H9 (cell line): ENCODE measurements around the gene MTX1. TPM values are rescaled to one million over a fixed set of nuclear protein-coding genes. Genes with fewer than 3 reads are reported as not detected.

Experiments used
- DNase-seq: peaks from one replicate; pipeline ENCODE4 v3.0.0-alpha.2; 2017
- H2AFZ ChIP-seq: one replicate; pipeline ENCODE4 v1.6.1; 2013; ENCODE audit warnings: mild to moderate bottlenecking, low read length, control low read depth, moderate library complexity
- H2AK5ac ChIP-seq: 2 replicates; pipeline ENCODE4 v1.6.1; 2013; ENCODE audit warnings: low read length, control low read depth, mixed read lengths; ENCODE audit not compliant: insufficient read length
- H2BK120ac ChIP-seq: one replicate; pipeline ENCODE4 v1.6.1; 2013; ENCODE audit warnings: low read depth, mild to moderate bottlenecking, low read length, control low read depth, inconsistent platforms; ENCODE audit not compliant: poor library complexity, severe bottlenecking
- H2BK12ac ChIP-seq: 2 replicates; pipeline ENCODE4 v1.6.1; 2013; ENCODE audit warnings: low read length, control low read depth, mixed read lengths, low read depth; ENCODE audit not compliant: insufficient read length
- H2BK15ac ChIP-seq: 2 replicates; pipeline ENCODE4 v1.6.1; 2013; ENCODE audit warnings: low read depth, low read length, control low read depth
- H2BK20ac ChIP-seq: one replicate; pipeline ENCODE4 v1.6.1; 2013; ENCODE audit warnings: low read depth, mild to moderate bottlenecking, low read length, control low read depth, inconsistent platforms; ENCODE audit not compliant: poor library complexity, severe bottlenecking
- H2BK5ac ChIP-seq: 2 replicates; pipeline ENCODE4 v1.6.1; 2013; ENCODE audit warnings: low read length, control low read depth, mixed read lengths; ENCODE audit not compliant: insufficient read length
- H3K14ac ChIP-seq: 2 replicates; pipeline ENCODE4 v1.6.1; 2013; ENCODE audit warnings: low read length, control low read depth; ENCODE audit not compliant: insufficient read depth
- H3K18ac ChIP-seq: 2 replicates; pipeline ENCODE4 v1.6.1; 2013; ENCODE audit warnings: low read depth, mild to moderate bottlenecking, mixed read lengths, low read length, control low read depth; ENCODE audit not compliant: insufficient read length
- H3K23ac ChIP-seq: 2 replicates; pipeline ENCODE4 v1.6.1; 2013; ENCODE audit warnings: low read length, control low read depth, mixed read lengths, low read depth; ENCODE audit not compliant: insufficient read length
- H3K23me2 ChIP-seq: 2 replicates; pipeline ENCODE4 v1.6.1; 2013; ENCODE audit warnings: low read depth, mild to moderate bottlenecking, mixed read lengths, low read length, control low read depth; ENCODE audit not compliant: insufficient read length, poor library complexity, severe bottlenecking
- H3K27ac ChIP-seq: 2 replicates; pipeline ENCODE4 v1.5.1; 2013; ENCODE audit warnings: low read length, control low read depth, mixed read lengths, low read depth; ENCODE audit not compliant: insufficient read length
- H3K27me3 ChIP-seq: 2 replicates; pipeline ENCODE4 v1.6.1; 2013; ENCODE audit warnings: low read length, control low read depth, inconsistent platforms; ENCODE audit not compliant: insufficient read depth
- H3K4ac ChIP-seq: 2 replicates; pipeline ENCODE4 v1.6.1; 2013; ENCODE audit warnings: low read depth, mild to moderate bottlenecking, control low read depth, inconsistent platforms, low read length, moderate library complexity
- H3K4me1 ChIP-seq: 2 replicates; pipeline ENCODE4 v1.6.1; 2013; ENCODE audit warnings: low read length, control low read depth, inconsistent platforms; ENCODE audit not compliant: insufficient read depth
- H3K4me2 ChIP-seq: 2 replicates; pipeline ENCODE4 v1.6.1; 2013; ENCODE audit warnings: low read length, control low read depth, mixed read lengths; ENCODE audit not compliant: insufficient read length, insufficient read depth
- H3K56ac ChIP-seq: 2 replicates; pipeline ENCODE4 v1.6.1; 2013; ENCODE audit warnings: low read depth, mild to moderate bottlenecking, mixed read lengths, low read length, control low read depth; ENCODE audit not compliant: insufficient read length
- H3K79me1 ChIP-seq: 2 replicates; pipeline ENCODE4 v1.6.1; 2013; ENCODE audit warnings: low read depth, mild to moderate bottlenecking, moderate library complexity, low read length, control low read depth, inconsistent platforms; ENCODE audit not compliant: insufficient read depth, poor library complexity, severe bottlenecking
- H3K79me2 ChIP-seq: 2 replicates; pipeline ENCODE4 v1.6.1; 2013; ENCODE audit warnings: low read length, control low read depth, inconsistent platforms; ENCODE audit not compliant: insufficient read depth
- H3K9ac ChIP-seq: 2 replicates; pipeline ENCODE4 v1.6.1; 2013; ENCODE audit warnings: low read length, control low read depth, mixed read lengths; ENCODE audit not compliant: insufficient read length; ENCODE audit errors: extremely low read depth
- H3K9me3 ChIP-seq: one replicate; pipeline ENCODE4 v1.6.1; 2013; ENCODE audit warnings: low read depth, low read length, inconsistent platforms; ENCODE audit not compliant: control insufficient read depth
- H3T11ph ChIP-seq: one replicate; pipeline ENCODE4 v1.6.1; 2013; ENCODE audit warnings: mild to moderate bottlenecking, low read length, control low read depth, inconsistent platforms
- H4K20me1 ChIP-seq: one replicate; pipeline ENCODE4 v1.6.1; 2013; ENCODE audit not compliant: control insufficient read depth, insufficient read length, insufficient read depth
- H4K5ac ChIP-seq: 2 replicates; pipeline ENCODE4 v1.6.1; 2013; ENCODE audit warnings: low read depth, mild to moderate bottlenecking, mixed read lengths, low read length, control low read depth; ENCODE audit not compliant: insufficient read length
- H4K8ac ChIP-seq: replicated peaks from 2 replicates; pipeline ENCODE4 v1.6.1; 2013; ENCODE audit warnings: low read length, control low read depth, mixed read lengths, low read depth; ENCODE audit not compliant: insufficient read length
- H4K91ac ChIP-seq: 2 replicates; pipeline ENCODE4 v1.6.1; 2013; ENCODE audit warnings: low read depth, mild to moderate bottlenecking, moderate library complexity, mixed read lengths, low read length, control low read depth; ENCODE audit not compliant: insufficient read length
- H3K27ac Mint-ChIP-seq, 3 experiments: 2 replicates in 2 of 3; 3 replicates in 1 of 3; pipeline ENCODE4 v1.8.0; 2020 to 2021; ENCODE audit warnings: mixed read lengths in 3 of 3, mild to moderate bottlenecking in 1 of 3, moderate library complexity in 1 of 3
- H3K27me3 Mint-ChIP-seq: 2 replicates; pipeline ENCODE4 v1.8.0; 2021; ENCODE audit warnings: low read depth, mild to moderate bottlenecking, moderate library complexity, mixed read lengths
- H3K36me3 Mint-ChIP-seq, 3 experiments: 2 replicates in 2 of 3; 3 replicates in 1 of 3; pipeline ENCODE4 v1.8.0; 2020 to 2021; ENCODE audit warnings: low read depth in 3 of 3, mixed read lengths in 3 of 3; ENCODE audit not compliant: insufficient read depth in 1 of 3
- H3K4me1 Mint-ChIP-seq, 2 experiments: 2 replicates each; pipeline ENCODE4 v1.8.0; 2020; ENCODE audit warnings: mixed read lengths in 2 of 2
- H3K4me3 Mint-ChIP-seq, 2 experiments: 2 replicates in 1 of 2; 3 replicates in 1 of 2; pipeline ENCODE4 v1.8.0; 2020 to 2021; ENCODE audit warnings: mild to moderate bottlenecking in 2 of 2, mixed read lengths in 2 of 2, moderate library complexity in 1 of 2
- H3K9me3 Mint-ChIP-seq, 2 experiments: 2 replicates in 1 of 2; 3 replicates in 1 of 2; pipeline ENCODE4 v1.8.0; 2020; ENCODE audit warnings: mild to moderate bottlenecking in 2 of 2, mixed read lengths in 2 of 2, moderate library complexity in 1 of 2
- WGBS: extraction: QIAGEN DNeasy Blood & Tissue Kit; methylation state at CpG from one replicate; pipeline ENCODE4 v1.1.7; 2013; ENCODE audit warnings: missing lambda C conversion rate, low lambda C conversion rate, mixed read lengths; ENCODE audit not compliant: insufficient read length; ENCODE audit errors: extremely low coverage; 5-methylcytosine and 5-hydroxymethylcytosine counted together
- total RNA-seq: library from RNA; stranded (reverse); gene quantifications from 2 replicates; pipeline ENCODE4 v1.2.1, GENCODE V29; 2021
- TF ChIP-seq, protein P1 (sequence below): fragments of 200-600 bp; sonication (generic); conservative IDR thresholded peaks from 3 replicates; pipeline ENCODE4 v1.8.0; 2021; ENCODE audit warnings: antibody characterized with exemption, mild to moderate bottlenecking

MTX1 gene
- total RNA-seq, 1 experiment from 2014 or later: 45.0 TPM

DNA sequence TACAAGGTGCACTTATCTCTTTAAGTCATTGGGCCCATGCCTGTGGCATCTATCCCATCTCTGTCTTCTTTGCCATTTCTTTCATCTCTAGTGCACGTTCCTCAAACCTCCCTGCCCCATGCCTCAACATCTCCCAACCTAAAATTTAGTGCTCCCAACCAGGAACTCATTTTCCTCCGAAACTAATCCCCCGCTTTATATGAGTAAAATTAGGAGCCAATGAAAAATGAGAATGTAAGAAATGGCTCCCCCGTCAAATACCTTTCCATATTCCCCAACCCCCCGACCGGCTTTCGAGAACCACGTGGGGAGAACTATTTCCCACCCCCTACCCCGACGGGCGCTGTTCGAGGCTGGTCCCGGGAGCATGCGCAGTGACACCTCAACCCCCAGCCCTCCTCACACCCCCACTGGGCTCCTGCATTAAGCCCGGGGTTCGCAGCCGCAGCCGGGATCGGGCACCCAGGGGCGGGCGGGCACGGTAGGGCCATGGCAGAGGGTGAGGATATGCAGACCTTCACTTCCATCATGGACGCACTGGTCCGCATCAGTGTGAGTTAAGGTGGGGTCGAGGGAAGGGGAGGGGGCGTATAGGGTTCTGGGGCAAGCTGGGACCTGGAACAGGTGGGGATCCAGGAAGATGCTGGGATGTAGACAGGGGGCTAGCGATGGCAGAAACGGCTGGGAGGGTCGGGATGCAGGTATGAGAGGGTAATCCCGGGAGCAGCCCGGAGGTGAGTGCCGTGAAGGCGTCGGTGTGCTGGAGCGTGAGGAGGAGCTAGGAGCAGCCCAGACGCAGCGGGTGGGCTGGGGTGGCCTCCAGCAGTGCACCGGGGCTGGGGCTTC is 34.8 kb upstream of the MTX1 start, which contains the start of gene TRIM46:
TSS of gene TRIM46 (plus strand) at position 372 of the 846 bp plus-strand sequence. CDS start at position 490, 118 bp downstream.
- peak within 1 kb of the TSS; percentile 40; the same call in 1 of the 2 replicates for H3K14ac ChIP-seq
- peaks cover 18 to 48% (median 37%) of the 10 kb centered on the region in 3 experiments for H3K36me3 Mint-ChIP-seq
- H3K4me1 ChIP-seq: no peaks in the 10 kb centered on the region
- peaks cover 18% of the 10 kb centered on the region for H3K23me2 ChIP-seq
- H3K4ac ChIP-seq: no peak within 1 kb of the TSS
- H4K91ac ChIP-seq: no peak within 1 kb of the TSS
- no peaks in the 10 kb centered on the region; the same call in none of the 2 replicates for H3K27me3 Mint-ChIP-seq
- H3K18ac ChIP-seq: peak within 1 kb of the TSS; percentile 43
- H3K4me2 ChIP-seq: peak within 1 kb of the TSS; percentile 75
- TF ChIP-seq, protein P1, sequence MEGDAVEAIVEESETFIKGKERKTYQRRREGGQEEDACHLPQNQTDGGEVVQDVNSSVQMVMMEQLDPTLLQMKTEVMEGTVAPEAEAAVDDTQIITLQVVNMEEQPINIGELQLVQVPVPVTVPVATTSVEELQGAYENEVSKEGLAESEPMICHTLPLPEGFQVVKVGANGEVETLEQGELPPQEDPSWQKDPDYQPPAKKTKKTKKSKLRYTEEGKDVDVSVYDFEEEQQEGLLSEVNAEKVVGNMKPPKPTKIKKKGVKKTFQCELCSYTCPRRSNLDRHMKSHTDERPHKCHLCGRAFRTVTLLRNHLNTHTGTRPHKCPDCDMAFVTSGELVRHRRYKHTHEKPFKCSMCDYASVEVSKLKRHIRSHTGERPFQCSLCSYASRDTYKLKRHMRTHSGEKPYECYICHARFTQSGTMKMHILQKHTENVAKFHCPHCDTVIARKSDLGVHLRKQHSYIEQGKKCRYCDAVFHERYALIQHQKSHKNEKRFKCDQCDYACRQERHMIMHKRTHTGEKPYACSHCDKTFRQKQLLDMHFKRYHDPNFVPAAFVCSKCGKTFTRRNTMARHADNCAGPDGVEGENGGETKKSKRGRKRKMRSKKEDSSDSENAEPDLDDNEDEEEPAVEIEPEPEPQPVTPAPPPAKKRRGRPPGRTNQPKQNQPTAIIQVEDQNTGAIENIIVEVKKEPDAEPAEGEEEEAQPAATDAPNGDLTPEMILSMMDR: peak; percentile 26; the same call in 2 of the 3 replicates
- no peak within 1 kb of the TSS for H3K56ac ChIP-seq
- H3K4me1 Mint-ChIP-seq: peaks cover 23 to 37% of the 10 kb centered on the region in 2 experiments
- H3K4me3 Mint-ChIP-seq: peak within 1 kb of the TSS; percentile 92 to 97
- H3K79me1 ChIP-seq: no peaks in the 10 kb centered on the region
- no peak within 1 kb of the TSS for H2BK20ac ChIP-seq
- no peak within 1 kb of the TSS for H4K8ac ChIP-seq
- DNase-seq: peak; percentile 81
- no peak within 1 kb of the TSS for H3K27ac ChIP-seq
- H3K23ac ChIP-seq: no peak within 1 kb of the TSS
- WGBS: no CpG with 5 or more reads among the region's 38 CpGs
- H3K9me3 ChIP-seq: no peaks in the 10 kb centered on the region
- no peak within 1 kb of the TSS for H2BK120ac ChIP-seq
- H2AFZ ChIP-seq: no peak within 1 kb of the TSS
- peak within 1 kb of the TSS; percentile 76 for H3K9ac ChIP-seq
- no peak within 1 kb of the TSS for H2BK15ac ChIP-seq
- no peak within 1 kb of the TSS for H3T11ph ChIP-seq
- no peak within 1 kb of the TSS for H2AK5ac ChIP-seq
- no peak within 1 kb of the TSS for H2BK12ac ChIP-seq
- H2BK5ac ChIP-seq: no peak within 1 kb of the TSS
- peak within 1 kb of the TSS; percentile 93 to 98 (median 95) for H3K27ac Mint-ChIP-seq
- H4K5ac ChIP-seq: no peak within 1 kb of the TSS
- no peaks in the 10 kb centered on the region for H3K9me3 Mint-ChIP-seq
- no peaks in the 10 kb centered on the region for H4K20me1 ChIP-seq
- H3K27me3 ChIP-seq: no peaks in the 10 kb centered on the region
- no peaks in the 10 kb centered on the region; the same call in 1 of the 2 replicates for H3K79me2 ChIP-seq
